BLaER1 treated with 17β-estradiol and CSF1 and Interleukin-3, amounts not matched to agents 10 nM and 100 nM (cell line): Measurements from ENCODE around the gene TTYH1.
"Not testable (repeated sequence)": the region's sequence is repeated elsewhere in the genome, so short reads cannot be mapped to it uniquely, and the experiment has no call there.

Experiments
- H3K27ac ChIP-seq, 11 experiments: shearing (Covaris generic); formaldehyde crosslinking; 2 replicates each; pipeline ENCODE4 v1.8.1; 2022
- H3K27me3 ChIP-seq, 11 experiments: shearing (Covaris generic); formaldehyde crosslinking; 2 replicates each; pipeline ENCODE4 v1.8.1; 2022
- H3K36me3 ChIP-seq, 11 experiments: shearing (Covaris generic); formaldehyde crosslinking; 2 replicates each; pipeline ENCODE4 v1.8.1; 2022
- H3K4me1 ChIP-seq, 10 experiments: shearing (Covaris generic); formaldehyde crosslinking; 2 replicates each; pipeline ENCODE4 v1.8.1; 2022
- H3K4me2 ChIP-seq, 11 experiments: shearing (Covaris generic); formaldehyde crosslinking; 2 replicates each; pipeline ENCODE4 v1.8.1; 2022
- H3K4me3 ChIP-seq, 10 experiments: shearing (Covaris generic); formaldehyde crosslinking; 2 replicates each; pipeline ENCODE4 v1.8.1; 2022
- H3K9ac ChIP-seq, 11 experiments: shearing (Covaris generic); formaldehyde crosslinking; 2 replicates each; pipeline ENCODE4 v1.8.1; 2022
- H3K9me3 ChIP-seq, 11 experiments: shearing (Covaris generic); formaldehyde crosslinking; replicated peaks in 1 of 11; 2 replicates each; pipeline ENCODE4 v1.8.1; 2022
- H4K20me1 ChIP-seq, 11 experiments: shearing (Covaris generic); formaldehyde crosslinking; 2 replicates each; pipeline ENCODE4 v1.8.1; 2022
- Cebpa-rat ChIP-seq, 11 experiments: shearing (Covaris generic); IDR thresholded peaks; 2 replicates each; pipeline ENCODE4 v1.8.1; 2022

Gene TTYH1

GRCh38 chr19:54415208-54415900 lies at the start of gene TTYH1:
Gene TTYH1 (plus strand): TSS chr19:54415464. CDS start chr19:54415553, 89 bp downstream.
- Histone ChIP-seq H3K9ac (peak within 1 kb of the TSS; percentile 29 to 82 (median 66); a peak in 19 of 22 replicates), H3K36me3 (no peaks in the 10 kb centered on the region), H3K4me1 (peaks cover 32 to 59% (median 56%) of the 10 kb centered on the region in 10 experiments), H3K27me3 (peaks cover 11 to 27% (median 21%) of the 10 kb centered on the region in 11 experiments), H3K9me3 (no peaks in the 10 kb centered on the region), H3K4me2 (peak within 1 kb of the TSS; percentile 84 to 100 (median 99)), H4K20me1 (no peaks in the 10 kb centered on the region), H3K27ac (peak within 1 kb of the TSS in 7 of 11 experiments; percentile 35 to 67 (median 51); a peak in 12 of 22 replicates), H3K4me3 (peak within 1 kb of the TSS; percentile 35 to 73 (median 64))
- no peak for TF ChIP-seq Cebpa-rat (IDR thresholded peaks at IDR 0.05)

GRCh38 chr19:54365798-54366197 lies 49.5 kb upstream of the TTYH1 start:
- Histone ChIP-seq H3K4me2 (peak overlapping the region; percentile 76 to 98 (median 94)), H3K9me3 (peaks cover 0 to 22% (median 0%) of the 10 kb centered on the region in 11 experiments; a peak in 9 of 22 replicates)
- H3K27me3 ChIP-seq = not testable (repeated sequence)

GRCh38 chr19:54366811-54367210 lies 48.5 kb upstream of the TTYH1 start:
- Histone ChIP-seq H3K27me3 (no peaks in the 10 kb centered on the region), H4K20me1 (no peaks in the 10 kb centered on the region; a peak in 1 of 22 replicates), H3K4me1 (peaks cover 44 to 77% (median 48%) of the 10 kb centered on the region in 10 experiments), H3K27ac (peak overlapping the region; percentile 63 to 100 (median 99); a peak in 21 of 22 replicates), H3K4me3 (peak overlapping the region in 8 of 10 experiments; percentile 28 to 95 (median 39); a peak in 14 of 20 replicates), H3K4me2 (peak overlapping the region; percentile 39 to 97 (median 88)), H3K36me3 (peaks cover 0 to 49% (median 19%) of the 10 kb centered on the region in 11 experiments; a peak in 19 of 22 replicates), H3K9ac (peak overlapping the region; percentile 68 to 100 (median 99); a peak in 19 of 22 replicates), H3K9me3 (peaks cover 0 to 22% (median 0%) of the 10 kb centered on the region in 11 experiments; a peak in 9 of 22 replicates)
- no peak for TF ChIP-seq Cebpa-rat (IDR thresholded peaks at IDR 0.05)

More at GRCh38 chr19:54365798-54366197, 49.5 kb upstream of the TTYH1 start:
- peak overlapping the region; percentile 90 to 100 (median 99) for H3K9ac ChIP-seq
- H4K20me1 ChIP-seq = not testable (repeated sequence)
- H3K36me3 ChIP-seq = peaks cover 2 to 59% (median 26%) of the 10 kb centered on the region in 11 experiments; a peak in 20 of 22 replicates
- peak overlapping the region; percentile 90 to 100 (median 99) for H3K27ac ChIP-seq
- peak overlapping the region in 7 of 10 experiments; percentile 78 to 95 (median 91); a peak in 15 of 20 replicates for H3K4me3 ChIP-seq
- peaks cover 43 to 76% (median 47%) of the 10 kb centered on the region in 10 experiments for H3K4me1 ChIP-seq

GRCh38 chr19:54369082-54369687 lies 46.1 kb upstream of the TTYH1 start:
- TF ChIP-seq Cebpa-rat (IDR thresholded peaks at IDR 0.05) = peak in 2 of 11 experiments; percentile 36 to 56; a peak in 1 of 22 replicates
- peaks cover 0 to 25% (median 0%) of the 10 kb centered on the region in 11 experiments; a peak in 6 of 22 replicates for H3K36me3 ChIP-seq
- H3K4me2 ChIP-seq = peak overlapping the region; percentile 84 to 98 (median 97)
- peaks cover 0 to 17% (median 0%) of the 10 kb centered on the region in 11 experiments; a peak in 4 of 22 replicates for H3K9me3 ChIP-seq
- H3K27ac ChIP-seq = peak overlapping the region; percentile 78 to 100 (median 95)
- peak overlapping the region; percentile 80 to 100 (median 89) for H3K9ac ChIP-seq
- H3K27me3 ChIP-seq = no peaks in the 10 kb centered on the region
- peaks cover 64 to 82% (median 71%) of the 10 kb centered on the region in 10 experiments for H3K4me1 ChIP-seq
- H4K20me1 ChIP-seq = no peaks in the 10 kb centered on the region
- peak overlapping the region; percentile 58 to 76 (median 68) for H3K4me3 ChIP-seq

- not testable (repeated sequence) for H3K27me3 ChIP-seq, H4K20me1 ChIP-seq
- Histone ChIP-seq H3K9ac (peak overlapping the region; percentile 80 to 100 (median 89)), H3K27ac (peak overlapping the region; percentile 89 to 100 (median 97)), H3K36me3 (peaks cover 0 to 24% (median 0%) of the 10 kb centered on the region in 11 experiments; a peak in 5 of 22 replicates), H3K9me3 (peaks cover 0 to 17% (median 0%) of the 10 kb centered on the region in 11 experiments; a peak in 4 of 22 replicates), H3K4me1 (peaks cover 71 to 89% (median 78%) of the 10 kb centered on the region in 10 experiments), H3K4me2 (peak overlapping the region; percentile 91 to 98 (median 97)), H3K4me3 (peak overlapping the region; percentile 58 to 76 (median 68))
Measured at GRCh38 chr19:54369688-54370433, 45.4 kb upstream of the TTYH1 start.

- Histone ChIP-seq H3K4me2 (peak overlapping the region; percentile 72 to 97 (median 92); a peak in 21 of 22 replicates), H3K9me3 (peaks cover 0 to 16% (median 0%) of the 10 kb centered on the region in 11 experiments; a peak in 4 of 22 replicates), H3K36me3 (peaks cover 0 to 24% (median 0%) of the 10 kb centered on the region in 11 experiments; a peak in 5 of 22 replicates), H3K4me1 (peaks cover 75 to 90% (median 82%) of the 10 kb centered on the region in 10 experiments), H3K4me3 (peak overlapping the region; percentile 58 to 76 (median 68)), H3K9ac (peak overlapping the region; percentile 66 to 100 (median 86)), H3K27ac (peak overlapping the region; percentile 82 to 100 (median 97))
- H3K27me3 ChIP-seq, H4K20me1 ChIP-seq: not testable (repeated sequence)
Measured at GRCh38 chr19:54370434-54370796, 44.8 kb upstream of the TTYH1 start.

- H3K9ac ChIP-seq = peak overlapping the region; percentile 66 to 100 (median 86); a peak in 21 of 22 replicates
- H3K27ac ChIP-seq = peak overlapping the region; percentile 82 to 100 (median 97)
- peak overlapping the region; percentile 85 to 97 (median 92) for H3K4me2 ChIP-seq
Measured at GRCh38 chr19:54371453-54371852, 43.8 kb upstream of the TTYH1 start.

More at GRCh38 chr19:54371453-54371852, 43.8 kb upstream of the TTYH1 start:
- H3K36me3 ChIP-seq = peaks cover 0 to 20% (median 0%) of the 10 kb centered on the region in 11 experiments; a peak in 4 of 22 replicates
- H3K27me3 ChIP-seq, H4K20me1 ChIP-seq, H3K9me3 ChIP-seq: not testable (repeated sequence)
- H3K4me1 ChIP-seq = peaks cover 75 to 90% (median 82%) of the 10 kb centered on the region in 10 experiments
- H3K4me3 ChIP-seq = peak overlapping the region in 9 of 10 experiments; percentile 31 to 76 (median 68); a peak in 18 of 20 replicates
